ENCODE measurements around the gene PRM1.

PRM1 gene

GRCh38 chr16:11271610-11272009, 9.5 kb downstream of the PRM1 start:
- no peak for DNase-seq

- DNase-seq = no peak
Observed at GRCh38 chr16:11270602-11271162, 10.4 kb downstream of the PRM1 start.

- no peak for DNase-seq
Observed at GRCh38 chr16:11268921-11269375, 12.2 kb downstream of the PRM1 start, which contains the start of gene TNP2. TSS of gene TNP2 (minus strand) at chr16:11269325. CDS start at chr16:11269262, 63 bp downstream.

- DNase-seq = no peak
Observed at GRCh38 chr16:11265124-11265523, 16.0 kb downstream of the PRM1 start.

GRCh38 chr16:11264155-11264832, 16.8 kb downstream of the PRM1 start:
- DNase-seq = no peak

- peak; percentile 82 for DNase-seq
Observed at GRCh38 chr16:11263737-11264136, 17.4 kb downstream of the PRM1 start.

GRCh38 chr16:11262915-11263314, 18.2 kb downstream of the PRM1 start:
- no peak for DNase-seq

GRCh38 chr16:11260596-11260966, 20.5 kb downstream of the PRM1 start:
- DNase-seq = no peak

- DNase-seq = no peak
Observed at GRCh38 chr16:11259655-11260595, 21.2 kb downstream of the PRM1 start.

- DNase-seq = peak; percentile 73
Observed at GRCh38 chr16:11258553-11259492, 22.3 kb downstream of the PRM1 start.

GRCh38 chr16:11257131-11257938, 23.8 kb downstream of the PRM1 start:
- DNase-seq = peak; percentile 84

GRCh38 chr16:11256661-11257130, 24.4 kb downstream of the PRM1 start:
- peak; percentile 81 for DNase-seq

GRCh38 chr16:11255737-11256660, 25.1 kb downstream of the PRM1 start, which contains the start of gene SOCS1:
TSS of gene SOCS1 (minus strand) at chr16:11256204. CDS start at chr16:11255478, 726 bp downstream.
- DNase-seq = peak; percentile 96

GRCh38 chr16:11254913-11255736, 26.0 kb downstream of the PRM1 start:
- DNase-seq = peak; percentile 86

GRCh38 chr16:11253995-11254912, 26.9 kb downstream of the PRM1 start:
- DNase-seq = peak; percentile 69

- DNase-seq = peak; percentile 79
Observed at GRCh38 chr16:11253009-11253994, 27.8 kb downstream of the PRM1 start.

- no peak for DNase-seq
Observed at GRCh38 chr16:11252482-11252931, 28.6 kb downstream of the PRM1 start.
